DND-41 (cell line): Measurements from ENCODE around the gene P4HA2.

Experiments used
- CTCF ChIP-seq: IDR thresholded peaks from 2 replicates; pipeline ENCODE4 v1.5.1; 2012; ENCODE audit warnings: borderline replicate concordance, low read length, moderate library complexity, mild to moderate bottlenecking; ENCODE audit not compliant: poor library complexity, severe bottlenecking; ENCODE audit errors: extremely low read depth
- EZH2 ChIP-seq: IDR thresholded peaks from 3 replicates; pipeline ENCODE4 v1.6.1; 2012; ENCODE audit warnings: borderline replicate concordance, low read depth, mild to moderate bottlenecking, moderate library complexity, low read length, inconsistent platforms; ENCODE audit not compliant: severe bottlenecking

DNA sequence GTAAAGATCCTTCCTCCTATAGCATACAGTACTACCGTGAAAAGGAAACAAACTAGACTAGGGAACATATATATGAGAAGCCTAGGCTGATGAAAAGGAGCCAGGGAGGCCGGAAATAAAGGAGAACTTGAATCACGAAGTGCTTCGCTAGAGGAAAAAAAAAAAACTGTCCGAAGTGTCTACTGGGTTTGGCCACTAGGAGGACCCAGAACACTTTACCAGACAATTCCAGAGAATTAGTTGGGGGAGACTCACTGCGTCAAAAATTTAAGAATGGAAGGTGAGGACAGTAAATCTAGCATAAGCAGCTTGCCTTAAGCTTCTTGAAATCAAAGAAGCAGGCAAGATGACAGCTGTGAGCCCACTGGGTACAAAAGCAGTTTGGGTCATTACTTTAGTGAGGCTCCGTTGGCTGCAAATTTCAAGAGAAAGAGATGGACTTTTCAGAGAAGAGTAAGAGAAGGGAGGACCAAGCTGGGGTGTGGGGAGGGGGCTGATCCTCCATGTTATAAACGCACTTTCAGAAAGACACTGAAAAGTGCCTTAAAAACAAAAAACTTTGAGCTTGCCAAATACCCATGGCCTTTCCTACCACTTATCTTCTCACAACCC lies 47.4 kb downstream of the P4HA2 start:
- no peak for TF ChIP-seq EZH2
- peak; percentile 43 for TF ChIP-seq CTCF
